B cell (primary cell): Measurements from ENCODE around the gene ARHGEF4. TPM values are rescaled to one million over a fixed set of nuclear protein-coding genes. Genes with fewer than 3 reads are reported as not detected.

Experiments used
- ATAC-seq: fragments of 200-7000 bp; cut with Tn5 transposase; one replicate; pipeline ENCODE4 v1.10.0; 2021; ENCODE audit warnings: low read depth, mild to moderate bottlenecking, moderate number of reproducible peaks, moderate library complexity
- CTCF ChIA-PET: fragments of 350-600 bp; sonication (Branson Sonifier 250); formaldehyde crosslinking; loops from one replicate; lab custom pipeline; 2021; ENCODE audit warnings: antibody characterized with exemption, inconsistent platforms; lab: Charles Lee
- POLR2A ChIA-PET: fragments of 350-600 bp; sonication (Branson Sonifier 250); formaldehyde crosslinking; loops from one replicate; lab custom pipeline; 2021; ENCODE audit warnings: antibody characterized with exemption; lab: Charles Lee
- DNase-seq: peaks from one replicate; pipeline ENCODE4 v3.0.0; 2013
- H2AFZ ChIP-seq: 2 replicates; pipeline ENCODE4 v1.6.1; 2012; ENCODE audit warnings: mild to moderate bottlenecking, low read depth, low read length; ENCODE audit not compliant: insufficient read depth, poor library complexity, severe bottlenecking
- H3K27ac ChIP-seq, 2 donors: 1 replicate in 1 of 2; 2 replicates in 1 of 2; pipeline ENCODE4 v1.5.1; 2012 to 2013; ENCODE audit warnings: low read length in 2 of 2, mild to moderate bottlenecking in 2 of 2, moderate library complexity in 1 of 2
- H3K27me3 ChIP-seq, 4 experiments: fragments of 200-600 bp in 1 of 4; sonication (generic) in 1 of 4; replicated peaks in 1 of 4; 1 replicate in 2 of 4; 2 replicates in 2 of 4; pipeline versions ENCODE4 v1.6.1 to v1.7.0; 2013 to 2016; ENCODE audit warnings: low read length in 3 of 4, mild to moderate bottlenecking in 2 of 4, mixed read lengths in 1 of 4, moderate library complexity in 1 of 4; ENCODE audit not compliant: insufficient read depth in 4 of 4, control insufficient read depth in 3 of 4; ENCODE audit errors: control extremely low read depth in 1 of 4
- H3K36me3 ChIP-seq, 2 experiments: replicated peaks in 1 of 2; 1 replicate in 1 of 2; 2 replicates in 1 of 2; pipeline versions ENCODE4 v1.6.1 to v1.7.1; 2013; ENCODE audit warnings: low read length in 1 of 2; ENCODE audit not compliant: insufficient read depth in 2 of 2, control insufficient read depth in 1 of 2; ENCODE audit errors: control extremely low read depth in 1 of 2, extremely low read depth in 1 of 2
- H3K4me1 ChIP-seq, 2 donors: fragments of 200-600 bp in 1 of 2; sonication (generic) in 1 of 2; 1 replicate in 1 of 2; 2 replicates in 1 of 2; pipeline versions ENCODE4 v1.5.1 to v1.6.1; 2013 to 2017; ENCODE audit warnings: low read length in 2 of 2; ENCODE audit not compliant: control insufficient read depth in 2 of 2, insufficient read depth in 2 of 2
- H3K4me2 ChIP-seq: replicated peaks from 2 replicates; pipeline ENCODE3; 2012; ENCODE audit warnings: mild to moderate bottlenecking, low read depth, low read length; ENCODE audit not compliant: poor library complexity, severe bottlenecking
- H3K4me3 ChIP-seq, 5 experiments: fragments of 200-600 bp in 1 of 5; sonication (generic) in 1 of 5; 1 replicate in 3 of 5; 2 replicates in 2 of 5; pipeline versions ENCODE4 v1.5.1 to v1.7.0; 2011 to 2016; ENCODE audit warnings: low read length in 4 of 5, mild to moderate bottlenecking in 4 of 5, low read depth in 2 of 5, control low read depth in 1 of 5, moderate library complexity in 1 of 5; ENCODE audit not compliant: insufficient read depth in 1 of 5; ENCODE audit errors: control extremely low read depth in 1 of 5, extremely low read depth in 1 of 5
- H3K79me2 ChIP-seq: fragments of 200-600 bp; sonication (generic); one replicate; pipeline ENCODE4 v1.6.0; 2016; ENCODE audit warnings: low read length; ENCODE audit not compliant: control insufficient read depth, insufficient read depth
- H3K9ac ChIP-seq: fragments of 200-600 bp; sonication (generic); 2 replicates; pipeline ENCODE4 v1.6.1; 2017; ENCODE audit warnings: mild to moderate bottlenecking, low read length, moderate library complexity
- H3K9me3 ChIP-seq, 3 donors: one replicate each; pipeline versions ENCODE4 v1.6.1 to v1.7.1; 2013; ENCODE audit warnings: low read length in 2 of 3; ENCODE audit not compliant: control insufficient read depth in 2 of 3, insufficient read depth in 1 of 3; ENCODE audit errors: control extremely low read depth in 1 of 3
- H4K20me1 ChIP-seq: 2 replicates; pipeline ENCODE4 v1.6.0; 2012; ENCODE audit warnings: mild to moderate bottlenecking, low read length; ENCODE audit not compliant: insufficient read depth, control insufficient read depth, poor library complexity, severe bottlenecking
- H3K27ac Mint-ChIP-seq: one replicate; pipeline ENCODE4 v1.8.0; 2021; ENCODE audit warnings: mixed read lengths
- H3K27me3 Mint-ChIP-seq: one replicate; pipeline ENCODE4 v1.8.0; 2021; ENCODE audit warnings: mixed read lengths
- H3K4me1 Mint-ChIP-seq: one replicate; pipeline ENCODE4 v1.8.0; 2021; ENCODE audit warnings: mixed read lengths
- H3K4me3 Mint-ChIP-seq: one replicate; pipeline ENCODE4 v1.8.0; 2021; ENCODE audit warnings: mixed read lengths
- H3K9me3 Mint-ChIP-seq: one replicate; pipeline ENCODE4 v1.8.0; 2022; ENCODE audit warnings: mixed read lengths; ENCODE audit not compliant: insufficient read depth
- CTCF ChIP-seq: fragments of 200-600 bp; IDR thresholded peaks from one replicate; pipeline ENCODE4 v1.8.0; 2022; ENCODE audit warnings: antibody characterized with exemption, mild to moderate bottlenecking
- EZH2 ChIP-seq: IDR thresholded peaks from 2 replicates; pipeline ENCODE4 v1.6.1; 2012; ENCODE audit warnings: borderline replicate concordance, low read depth, mild to moderate bottlenecking, moderate library complexity, low read length; ENCODE audit not compliant: insufficient read depth, poor library complexity, severe bottlenecking
- whole genome bisulfite sequencing: methylation state at CpG from one replicate; pipeline ENCODE4 v1.1.5; 2013; ENCODE audit warnings: missing lambda C conversion rate; ENCODE audit not compliant: insufficient coverage; 5-methylcytosine and 5-hydroxymethylcytosine counted together
- intact Hi-C: fragments of 100-400 bp; cut with micrococcal nuclease; formaldehyde crosslinking; loops from one replicate; pipeline ENCODE4 v1.10.0; 2022
- polyA plus RNA-seq: library from polyadenylated mRNA; depleted of rRNA; stranded (reverse); fragments of >200 nt; gene quantifications from 2 replicates; pipeline ENCODE4 v1.2.3, GENCODE V29; 2012
- total RNA-seq, 2 donors: library from RNA; stranded (reverse); fragments of 120-200 nt in 1 of 2; gene quantifications; 1 replicate in 1 of 2; 2 replicates in 1 of 2; pipeline versions ENCODE4 v1.2.3 to v1.2.4, GENCODE V29; 2013 to 2022

ARHGEF4 gene
- total and polyA plus RNA-seq, 2 donors (not counting 1 experiment from before 2014, with no cell fraction given) = 2.1 TPM; not detected in 1

- 94% methylated on average over 18 of the region's 18 CpGs for WGBS
- H3K79me2 ChIP-seq = no peaks in the 10 kb centered on the region
- no peaks in the 10 kb centered on the region for H3K9me3 Mint-ChIP-seq
Measured at GRCh38 chr2:130852521-130853115, 15.9 kb downstream of the ARHGEF4 start.

More at GRCh38 chr2:130852521-130853115, 15.9 kb downstream of the ARHGEF4 start:
- peaks cover 0 to 3% (median 0%) of the 10 kb centered on the region in 4 experiments for H3K27me3 ChIP-seq
- TF ChIP-seq CTCF (no peak), EZH2 (no peak)
- intact Hi-C loops = no loop called here
- no peak overlapping the region for H3K4me3 ChIP-seq
- peaks cover 1 to 3% (median 3%) of the 10 kb centered on the region in 3 donors for H3K9me3 ChIP-seq
- H3K27ac ChIP-seq = no peak overlapping the region
- H4K20me1 ChIP-seq = no peaks in the 10 kb centered on the region
- H3K36me3 ChIP-seq = no peaks in the 10 kb centered on the region
- Mint-ChIP-seq H3K27ac (no peak overlapping the region), H3K4me1 (peaks cover 15% of the 10 kb centered on the region), H3K27me3 (peaks cover 10% of the 10 kb centered on the region), H3K4me3 (no peak overlapping the region)
- ATAC-seq (no peak), DNase-seq (no peak)
- no peak overlapping the region for H3K9ac ChIP-seq
- ChIA-PET POLR2A (no interaction called here), CTCF (interaction anchor here (2.5 kb wide), 1 partner anchor 55 kb away, joined by 10 read pairs; no protein-coding TSS in a partner anchor)
- H3K4me1 ChIP-seq = peaks cover 0 to 14% of the 10 kb centered on the region in 2 donors
- H3K4me2 ChIP-seq = no peak overlapping the region
- H2AFZ ChIP-seq = no peak overlapping the region
